CD4-positive, alpha-beta T cell treated with Interleukin-15 for 4 hours (primary cell): Measurements from ENCODE around the gene MAB21L4.
A peak's percentile ranks its signal among the peaks of the same experiment; 100 is the strongest.

ENCODE experiments used
- DNase-seq: peaks from one replicate; pipeline ENCODE4 v3.0.0-alpha.2; 2020; ENCODE audit warnings: low spot score

MAB21L4 gene

DNA sequence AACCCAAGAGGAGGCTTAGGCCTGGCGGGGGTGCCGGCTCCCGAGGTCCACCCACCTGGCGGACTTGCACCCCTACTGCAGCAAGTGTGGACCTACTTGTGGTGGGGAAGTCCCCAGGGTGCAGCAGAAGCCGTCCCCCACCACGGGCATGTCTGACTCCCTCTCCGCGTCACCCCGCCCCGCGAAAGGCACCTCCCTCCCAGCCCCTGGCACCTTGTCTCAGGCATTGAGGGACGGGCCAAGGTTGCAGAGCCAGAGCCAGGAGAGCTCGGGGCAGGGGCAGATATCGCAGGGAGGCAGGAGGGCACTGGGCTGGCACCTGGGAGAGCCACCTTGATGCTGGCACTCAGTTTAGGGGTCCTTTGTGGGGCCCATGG lies 29.2 kb upstream of the MAB21L4 start:
- no peak for DNase-seq

DNA sequence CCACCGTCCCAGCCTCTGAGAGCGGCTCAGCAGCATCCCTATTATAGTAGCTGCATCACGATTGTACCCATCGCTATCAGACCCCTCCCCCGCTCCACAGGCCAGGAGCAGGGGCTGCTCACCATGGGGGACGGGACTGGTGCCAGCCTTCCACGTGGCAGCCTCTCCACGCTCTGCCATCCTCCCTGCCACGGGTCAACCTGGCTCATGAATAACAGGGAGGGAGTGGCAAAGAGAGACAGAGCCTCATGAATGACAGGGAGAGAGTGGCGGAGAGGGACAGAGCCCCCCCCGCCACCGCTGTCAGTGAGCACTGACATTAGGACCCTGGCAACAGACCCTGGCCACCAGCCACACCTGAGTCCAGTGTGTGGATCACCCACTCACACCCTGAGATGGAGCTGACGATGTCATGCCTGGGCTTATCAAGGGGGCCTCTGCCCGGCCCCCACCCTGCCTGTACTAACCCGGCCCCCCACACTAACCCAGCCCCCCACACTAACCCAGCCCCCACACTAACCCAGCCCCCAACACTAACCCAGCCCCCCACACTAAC lies 27.1 kb upstream of the MAB21L4 start:
- no peak for DNase-seq

- no peak for DNase-seq
These were observed 26.5 kb upstream of the MAB21L4 start for GRCh38 chr2:240922245-240922981.

- no peak for DNase-seq
These were observed 26.0 kb upstream of the MAB21L4 start for GRCh38 chr2:240921995-240922244.

DNA sequence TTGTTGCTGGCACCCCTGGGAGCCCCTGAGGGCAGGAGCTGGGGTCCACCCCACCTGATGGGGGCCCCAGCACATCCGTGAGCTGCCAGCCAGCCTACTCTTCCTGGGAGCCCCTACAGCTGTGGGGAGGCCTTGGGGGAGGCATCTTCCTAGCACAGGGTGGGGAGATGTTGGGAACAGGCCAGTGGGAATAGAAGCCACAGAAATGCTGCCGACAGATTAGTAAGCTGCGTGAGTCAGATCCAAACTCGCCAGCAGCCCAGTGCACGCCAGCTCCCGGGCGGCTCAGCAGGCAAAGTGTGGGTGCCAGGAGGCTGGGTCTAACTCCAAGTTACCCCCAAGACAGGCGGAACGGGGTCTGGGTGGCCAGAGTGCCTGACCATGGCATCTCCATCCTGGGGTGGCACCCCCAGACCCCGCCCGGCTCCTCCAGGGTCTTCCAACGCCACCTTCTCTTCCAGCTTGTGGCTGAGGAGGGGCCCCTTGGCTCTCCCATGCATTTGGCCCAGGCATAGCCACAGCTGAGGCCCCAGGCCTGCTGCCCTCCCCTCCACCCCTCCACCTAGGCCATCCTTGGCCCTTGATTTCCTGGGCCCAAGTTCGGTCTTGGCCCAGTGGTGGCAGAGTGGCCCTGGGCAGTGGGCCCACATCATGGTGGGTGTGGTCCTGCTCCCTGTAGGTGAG lies 25.5 kb upstream of the MAB21L4 start:
- no peak for DNase-seq

DNA sequence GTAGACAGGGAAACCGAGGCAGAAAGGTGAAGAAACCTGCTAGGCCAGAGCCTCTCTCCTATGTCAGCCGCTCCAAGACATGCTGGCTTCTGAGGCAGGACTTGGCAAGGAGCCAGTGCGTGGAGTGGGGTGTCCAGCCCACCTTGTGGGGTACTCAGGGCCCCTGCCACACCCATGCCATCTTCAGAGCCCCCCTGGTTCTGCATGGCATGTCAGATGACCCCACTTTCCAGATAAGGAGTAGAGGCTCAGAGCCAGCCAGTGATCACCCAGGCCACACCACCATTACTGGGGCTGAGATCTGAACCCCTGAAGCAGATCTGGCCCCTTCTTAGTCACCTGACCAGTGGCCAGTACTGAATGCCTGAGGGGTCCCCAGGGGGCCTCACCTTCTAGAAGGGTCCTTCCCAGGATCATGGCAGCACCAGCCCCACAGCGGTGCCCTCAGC lies 24.9 kb upstream of the MAB21L4 start:
- DNase-seq, result no peak

- no peak for DNase-seq
These were observed 24.1 kb upstream of the MAB21L4 start for GRCh38 chr2:240919786-240920782.

DNA sequence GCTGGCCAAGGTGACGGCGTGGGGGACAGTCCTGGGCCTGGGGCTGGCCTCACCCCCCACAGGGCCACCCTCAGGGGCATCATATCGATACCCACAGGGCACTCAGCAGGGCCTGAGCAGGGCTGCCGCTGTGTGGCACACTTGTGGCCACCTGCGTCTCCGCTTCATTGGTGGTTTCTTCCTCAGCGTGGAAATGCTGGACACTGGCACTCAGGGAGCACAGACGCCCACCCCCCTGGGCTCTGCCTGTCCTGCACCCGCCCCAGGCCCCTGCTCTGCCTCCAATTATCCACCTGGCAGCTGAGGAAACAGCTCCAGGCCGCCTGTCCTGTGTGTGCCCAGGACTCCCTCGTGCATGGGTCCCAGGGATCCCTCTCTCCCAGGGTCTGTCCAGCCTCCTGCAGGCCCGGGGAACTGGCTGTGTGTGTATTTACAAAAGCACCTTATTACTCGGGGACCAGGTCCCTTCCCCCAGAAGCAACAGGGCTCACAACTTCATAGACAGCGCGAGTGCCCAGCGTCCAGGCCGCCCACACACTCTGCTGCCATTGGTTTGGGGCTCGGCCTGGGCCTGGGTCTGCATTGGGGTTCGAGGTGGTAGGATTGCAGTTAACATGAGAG lies 23.3 kb upstream of the MAB21L4 start:
- DNase-seq, result no peak

- DNase-seq, result no peak
These were observed 22.5 kb upstream of the MAB21L4 start for GRCh38 chr2:240918258-240919091.

DNA sequence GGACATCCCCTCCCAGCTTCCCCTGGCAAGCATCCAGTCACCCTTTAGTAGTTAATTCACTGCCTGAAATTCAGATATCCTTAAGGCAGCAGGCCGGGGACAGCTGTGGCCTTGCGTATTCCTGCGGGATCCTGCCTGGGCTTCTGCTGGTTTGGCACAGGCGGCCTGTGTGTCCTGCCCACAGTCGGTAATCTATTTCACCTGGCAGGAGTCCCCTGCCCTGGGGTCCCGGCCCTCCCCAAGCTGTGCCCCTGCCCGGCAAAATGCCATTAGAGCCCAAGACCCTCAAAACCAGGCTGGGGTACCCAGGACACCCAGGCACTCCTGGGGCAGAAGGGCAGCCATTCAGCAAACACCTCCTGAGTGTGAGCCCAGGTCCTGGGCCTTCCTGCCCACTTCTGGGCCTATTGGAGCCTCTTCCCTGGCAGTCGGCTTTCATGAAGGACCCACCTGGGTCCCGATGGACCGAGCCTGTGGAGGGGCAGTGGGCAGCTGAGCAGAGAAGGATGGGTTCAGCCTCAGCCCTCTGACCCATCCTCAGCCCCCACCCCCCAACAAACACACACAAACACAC lies 21.8 kb upstream of the MAB21L4 start:
- no peak for DNase-seq

GRCh38 chr2:240917009-240917683 lies 21.2 kb upstream of the MAB21L4 start:
- DNase-seq, result no peak

- DNase-seq, result no peak
These were observed 20.6 kb upstream of the MAB21L4 start for GRCh38 chr2:240916571-240917008.

DNA sequence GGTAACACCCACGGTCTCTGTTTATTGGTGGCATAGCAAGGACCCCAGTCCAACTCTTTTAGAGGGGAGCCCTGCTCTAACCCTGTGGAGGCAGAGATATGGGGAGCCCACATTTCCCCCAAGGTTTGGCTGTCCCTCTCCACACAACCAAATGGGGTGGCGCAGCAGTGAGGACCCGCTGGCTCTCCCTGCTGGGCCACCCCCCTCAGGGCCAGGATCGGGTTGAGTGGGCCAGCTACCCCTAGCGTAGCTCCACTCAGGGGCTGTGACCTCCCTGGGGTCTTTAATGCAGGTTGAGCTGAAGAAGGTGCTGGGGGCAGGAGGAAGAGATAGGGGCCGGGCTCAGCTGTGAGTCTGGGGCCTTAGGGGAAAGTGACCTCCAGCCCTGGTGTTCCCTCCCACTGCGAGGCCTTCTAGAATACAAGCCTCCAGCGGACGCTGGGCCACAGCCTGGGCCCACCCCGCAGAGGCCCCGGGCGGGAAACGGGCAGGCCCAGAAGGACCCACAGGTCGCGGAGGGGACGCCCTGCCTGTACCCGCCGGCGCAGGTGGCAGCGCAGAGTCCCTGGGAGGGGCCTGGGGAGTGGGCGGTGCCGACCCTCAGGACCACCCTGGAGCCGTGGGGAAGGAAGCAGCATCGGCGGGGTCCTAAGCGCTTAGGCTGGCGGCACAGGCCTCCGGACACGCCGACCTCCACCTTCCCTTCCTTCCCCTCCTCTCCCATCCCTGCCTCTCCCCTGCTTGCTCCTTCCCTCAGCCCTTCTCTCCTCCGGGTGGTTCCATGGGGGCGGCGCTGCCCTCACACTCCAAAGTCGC lies 19.8 kb upstream of the MAB21L4 start:
- DNase-seq, result no peak

DNA sequence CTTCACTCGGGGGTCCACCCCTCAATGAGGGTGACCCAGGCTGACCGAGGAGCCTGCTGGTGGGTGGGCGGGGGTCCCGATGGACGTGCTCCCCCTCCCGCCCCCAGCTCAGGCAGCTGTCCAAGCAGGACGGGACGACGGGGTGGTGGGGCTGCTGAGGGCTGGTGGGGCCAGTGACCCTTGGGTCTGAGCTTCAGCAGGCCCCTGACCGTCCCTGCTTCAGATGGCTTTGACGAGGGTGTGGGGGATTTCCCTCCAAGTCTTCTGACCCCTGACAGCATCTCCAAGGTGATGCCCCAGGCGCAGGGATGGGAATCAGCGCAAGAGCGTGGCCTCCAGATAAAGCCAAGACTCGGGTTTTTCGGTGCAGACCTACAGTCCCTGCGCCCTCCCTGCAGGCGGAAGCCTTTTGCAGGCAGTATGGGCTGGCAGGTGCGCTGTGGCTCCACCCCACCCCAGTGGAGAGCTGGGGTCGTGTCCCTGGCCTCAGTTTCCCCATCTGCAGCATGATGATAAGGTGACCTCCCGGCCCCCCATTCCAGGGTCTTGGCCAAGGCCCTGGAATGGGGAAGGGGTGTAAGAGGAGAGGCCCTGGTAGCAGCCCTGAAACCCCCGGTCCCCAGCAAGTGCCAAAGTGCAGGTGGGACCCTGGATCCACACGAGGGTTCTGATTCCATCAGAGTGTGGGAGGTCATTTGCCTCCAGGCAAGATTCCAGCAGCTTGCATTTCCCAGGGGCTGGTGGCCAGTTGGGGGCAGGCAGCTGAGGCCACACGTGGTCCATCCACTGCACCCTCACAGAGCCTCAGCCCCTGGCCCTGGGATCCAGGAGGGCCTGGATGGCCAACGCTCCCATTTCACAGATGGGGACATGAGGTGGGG lies 18.9 kb upstream of the MAB21L4 start:
- DNase-seq, result no peak

GRCh38 chr2:240913810-240914644 lies 18.1 kb upstream of the MAB21L4 start:
- DNase-seq, result peak; percentile 50

GRCh38 chr2:240912878-240913809 lies 17.2 kb upstream of the MAB21L4 start:
- no peak for DNase-seq
